Lower leg skin (tissue), 3 donors: ENCODE measurements around the gene UPB1.

Experiments
- POLR2A ChIP-seq, 2 donors: fragments of 450-650 bp; IDR thresholded peaks; one replicate each; pipeline ENCODE4 v1.6.1; 2016 to 2017; ENCODE audit warnings: antibody characterized with exemption in 2 of 2, mild to moderate bottlenecking in 1 of 2, moderate library complexity in 1 of 2
- TF ChIP-seq, protein P1 (sequence below), 3 donors: fragments of 450-650 bp; IDR thresholded peaks; one replicate each; pipeline ENCODE4 v1.5.1; 2016; ENCODE audit warnings: antibody characterized with exemption in 3 of 3, mild to moderate bottlenecking in 3 of 3, moderate library complexity in 2 of 3

DNA sequence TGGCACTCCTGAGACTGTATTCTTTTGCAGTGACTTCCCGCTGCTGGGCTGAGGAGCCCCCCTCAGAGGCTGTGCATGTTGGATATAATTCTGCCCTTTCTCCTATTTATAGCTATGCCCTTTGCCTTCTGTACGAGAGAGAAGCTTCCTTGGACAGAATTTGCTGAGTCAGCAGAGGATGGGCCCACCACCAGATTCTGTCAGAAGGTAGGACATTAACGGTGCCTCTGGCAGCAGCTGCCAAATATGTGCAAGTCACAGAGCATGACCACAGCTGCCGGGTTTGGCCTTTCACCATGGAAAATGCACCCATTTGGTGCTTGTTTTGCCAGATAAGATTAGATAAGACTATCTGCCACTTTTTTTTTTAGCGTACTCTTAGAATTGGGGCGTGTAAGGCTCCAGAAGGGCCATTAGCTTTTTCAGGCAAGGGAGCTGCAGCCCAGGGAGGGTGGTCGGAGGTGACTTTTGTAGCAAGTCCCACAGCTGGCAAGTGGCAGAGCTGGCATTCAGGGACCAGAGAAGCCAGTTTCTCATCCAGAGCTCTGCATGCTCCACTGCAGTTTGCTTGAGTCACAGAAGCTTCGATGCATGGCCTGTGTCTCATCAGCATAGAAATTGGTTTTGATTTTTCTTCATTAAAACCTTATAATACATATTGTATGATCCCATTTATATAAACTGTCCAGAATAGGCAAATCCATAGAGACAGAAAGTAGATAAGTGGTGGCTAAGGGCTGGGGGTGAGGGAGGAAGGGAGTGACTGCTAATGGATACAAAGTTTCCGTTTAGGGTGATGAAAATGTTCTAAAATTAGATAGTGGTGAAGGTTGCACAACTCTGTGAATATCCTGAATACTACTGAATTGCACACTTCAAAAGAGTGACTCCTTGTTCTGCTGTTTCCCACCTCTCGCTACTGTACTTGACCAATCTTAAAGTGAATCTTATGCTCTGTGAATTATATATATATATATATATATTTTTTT, 15.8 kb downstream of the UPB1 start:
- TF ChIP-seq, protein P1, sequence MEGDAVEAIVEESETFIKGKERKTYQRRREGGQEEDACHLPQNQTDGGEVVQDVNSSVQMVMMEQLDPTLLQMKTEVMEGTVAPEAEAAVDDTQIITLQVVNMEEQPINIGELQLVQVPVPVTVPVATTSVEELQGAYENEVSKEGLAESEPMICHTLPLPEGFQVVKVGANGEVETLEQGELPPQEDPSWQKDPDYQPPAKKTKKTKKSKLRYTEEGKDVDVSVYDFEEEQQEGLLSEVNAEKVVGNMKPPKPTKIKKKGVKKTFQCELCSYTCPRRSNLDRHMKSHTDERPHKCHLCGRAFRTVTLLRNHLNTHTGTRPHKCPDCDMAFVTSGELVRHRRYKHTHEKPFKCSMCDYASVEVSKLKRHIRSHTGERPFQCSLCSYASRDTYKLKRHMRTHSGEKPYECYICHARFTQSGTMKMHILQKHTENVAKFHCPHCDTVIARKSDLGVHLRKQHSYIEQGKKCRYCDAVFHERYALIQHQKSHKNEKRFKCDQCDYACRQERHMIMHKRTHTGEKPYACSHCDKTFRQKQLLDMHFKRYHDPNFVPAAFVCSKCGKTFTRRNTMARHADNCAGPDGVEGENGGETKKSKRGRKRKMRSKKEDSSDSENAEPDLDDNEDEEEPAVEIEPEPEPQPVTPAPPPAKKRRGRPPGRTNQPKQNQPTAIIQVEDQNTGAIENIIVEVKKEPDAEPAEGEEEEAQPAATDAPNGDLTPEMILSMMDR (IDR thresholded peaks at IDR 0.05), result no peak
- no peak for TF ChIP-seq POLR2A (IDR thresholded peaks at IDR 0.05)
